Stimulated activated CD4-positive, alpha-beta T cell treated with anti-CD3 and anti-CD28 coated beads, Interleukin-2, amount 100 ng/mL, for 24 hours (primary cell): ENCODE measurements around the gene ZFP62.

Experiments used
- DNase-seq, 2 donors: peaks; one replicate each; pipeline ENCODE4 v3.0.0-alpha.2; 2020

The ZFP62 gene

GRCh38 chr5:180808461-180809000, 52.5 kb downstream of the ZFP62 start:
- no peak for DNase-seq

- DNase-seq = no peak
These were observed 53.2 kb downstream of the ZFP62 start for GRCh38 chr5:180807654-180808414.

GRCh38 chr5:180807046-180807445, 54.0 kb downstream of the ZFP62 start:
- DNase-seq = no peak

DNA sequence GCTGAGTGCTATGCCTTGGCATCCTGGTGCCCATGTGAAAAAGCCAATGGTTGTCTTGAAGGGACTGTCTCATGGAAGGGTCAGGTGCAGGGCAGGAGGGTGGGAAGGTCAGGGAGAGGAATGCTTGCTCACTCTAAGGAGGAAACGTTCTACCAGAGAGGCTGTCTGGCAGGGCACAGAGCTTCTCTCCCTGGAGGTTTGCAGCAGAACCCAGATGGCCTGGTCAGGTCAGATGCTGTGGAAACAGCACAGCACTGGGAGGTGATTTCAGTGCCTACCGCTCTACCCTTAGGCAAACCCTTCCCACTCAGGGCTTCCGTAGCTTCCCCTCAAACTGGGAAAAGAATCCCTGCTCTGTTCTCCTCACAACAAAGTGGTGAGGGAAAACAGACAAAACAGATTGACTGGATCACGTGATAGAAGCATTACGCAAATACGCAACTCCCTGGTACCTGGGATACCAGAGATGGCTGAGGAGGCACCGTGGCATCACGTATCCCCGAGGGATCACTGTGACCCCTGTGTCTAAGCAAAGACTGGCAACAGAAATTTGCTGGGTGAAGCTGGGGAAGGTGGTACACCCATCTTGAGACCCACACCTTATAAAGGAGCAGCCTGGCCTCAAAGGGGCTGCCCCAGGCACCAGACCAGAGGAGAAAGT, 54.6 kb downstream of the ZFP62 start:
- DNase-seq = no peak

GRCh38 chr5:180804129-180804618, 56.9 kb downstream of the ZFP62 start:
- peak in 1 of 2 donors; percentile 45 for DNase-seq

GRCh38 chr5:180803181-180804128, 57.6 kb downstream of the ZFP62 start:
- DNase-seq = peak; percentile 83 to 88

DNA sequence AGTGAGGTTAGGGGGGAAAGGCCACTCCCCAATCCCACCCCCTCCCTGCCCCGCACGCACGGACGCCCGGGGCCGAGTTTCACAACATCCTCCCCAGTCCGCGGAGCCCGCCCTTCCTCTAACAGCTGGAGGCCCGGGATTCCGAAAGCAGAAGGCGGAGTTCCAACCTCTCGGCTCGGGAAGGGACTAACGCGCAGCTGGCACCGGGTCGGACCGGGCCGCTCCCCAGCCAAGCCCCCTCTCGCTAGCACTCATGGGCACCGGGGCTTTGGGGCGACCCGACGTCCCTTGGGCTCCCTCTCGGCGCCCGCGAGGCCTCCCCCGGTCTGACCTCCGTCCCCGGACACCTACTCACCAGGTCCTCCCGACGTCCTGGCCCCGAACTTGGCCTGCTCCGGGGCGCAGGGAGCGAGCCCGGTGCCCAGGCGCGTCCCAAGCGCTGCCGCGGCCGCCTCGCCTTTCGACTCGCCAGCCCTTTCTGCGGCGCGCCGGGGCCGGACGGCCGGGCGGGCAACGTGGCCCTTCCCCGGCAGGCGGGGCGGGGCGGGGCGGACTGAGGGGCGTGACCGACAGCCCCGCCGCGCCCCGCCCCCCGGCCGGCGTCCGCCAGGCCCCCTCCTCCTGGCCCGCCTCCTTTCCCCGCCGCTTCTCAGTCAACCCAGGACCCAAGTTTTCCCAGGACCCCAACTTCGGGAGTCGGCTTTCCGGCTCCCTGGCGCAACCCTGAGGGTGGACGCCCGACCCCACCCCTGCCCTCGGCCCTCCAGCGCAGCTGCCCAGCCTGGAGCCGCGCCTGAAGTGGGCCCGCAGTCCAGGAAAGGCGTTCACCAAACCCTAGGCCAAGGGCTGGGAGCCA, 58.5 kb downstream of the ZFP62 start, which contains the start of gene MGAT1:
TSS of gene MGAT1 (minus strand) at position 482 of the 856 bp plus-strand sequence. CDS start 9,835 bp downstream, outside the sequence.
- peak; percentile 82 to 89 for DNase-seq

DNA sequence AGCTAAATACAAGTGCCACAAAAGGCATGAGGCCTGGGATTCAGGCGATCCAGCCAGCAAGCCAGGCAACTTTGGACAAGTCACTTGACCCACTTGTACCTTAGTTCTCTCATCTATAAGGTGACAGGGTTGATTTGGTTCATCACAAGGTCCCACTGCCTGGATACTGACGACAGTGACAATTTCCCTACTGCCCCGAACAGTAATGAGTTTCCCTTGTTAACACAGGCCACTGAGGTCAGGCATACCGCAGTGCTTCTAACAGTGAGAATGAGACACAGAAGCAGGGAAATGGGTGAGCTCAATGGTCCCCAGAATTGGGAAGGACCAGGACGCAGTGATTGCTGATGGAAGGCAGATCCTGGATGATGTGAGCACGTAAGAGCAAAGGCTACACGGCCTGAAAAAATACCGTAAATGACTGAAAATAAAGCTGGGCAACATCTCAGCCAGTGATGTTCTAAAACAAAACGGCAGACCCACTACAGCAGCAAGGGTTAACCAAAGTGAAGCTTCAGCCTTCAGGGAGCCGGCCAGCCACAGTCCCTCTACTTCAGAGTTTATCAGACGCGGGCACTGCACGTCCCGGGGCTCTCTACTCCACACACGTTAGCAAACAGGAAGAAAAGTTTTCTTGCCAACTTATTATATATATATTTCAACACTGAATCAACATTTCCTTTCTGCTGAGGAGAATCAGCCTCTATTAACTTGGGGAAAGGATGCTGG, 59.3 kb downstream of the ZFP62 start:
- DNase-seq = no peak

GRCh38 chr5:180799902-180800801, 60.9 kb downstream of the ZFP62 start:
- peak in 1 of 2 donors; percentile 16 for DNase-seq

DNA sequence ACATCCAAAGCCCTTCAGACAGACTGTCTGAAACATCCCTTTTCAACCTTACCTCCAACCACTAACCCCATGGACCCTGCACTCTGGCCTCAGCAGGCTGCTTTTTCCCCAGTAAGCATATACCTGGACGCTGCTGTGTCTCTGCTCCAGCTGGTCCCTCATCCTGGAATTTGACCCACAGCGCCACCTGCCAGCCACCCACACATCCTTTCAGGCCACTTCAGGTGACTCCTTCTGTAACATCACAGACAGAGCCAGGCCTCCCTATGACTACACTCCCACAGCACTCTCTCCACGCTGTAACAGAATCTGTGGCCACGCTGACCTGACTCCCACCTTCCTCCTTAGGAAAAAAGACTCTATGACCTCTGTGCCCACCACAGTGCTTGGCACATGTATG, 61.9 kb downstream of the ZFP62 start:
- DNase-seq = peak in 1 of 2 donors; percentile 18

- no peak for DNase-seq
These were observed 62.9 kb downstream of the ZFP62 start for GRCh38 chr5:180798193-180798592.
